Measurements from ENCODE around the gene ARL15. TPM values are rescaled to one million over a fixed set of nuclear protein-coding genes. Genes with fewer than 3 reads are reported as not detected.

Gene ARL15
- total RNA-seq, 1 donor from 2014 or later: 30.8 TPM

GRCh38 chr5:54227759-54228158 is 82.6 kb downstream of the ARL15 start:
- no peak for TF ChIP-seq CTCF (IDR thresholded peaks at IDR 0.05)
- no peaks in the 10 kb centered on the region for H3K36me3 ChIP-seq
- ATAC-seq (no peak), DNase-seq (no peak)
- no peak overlapping the region for H3K27ac ChIP-seq
- H3K27me3 ChIP-seq (ENCODE audit: low read depth): no peaks in the 10 kb centered on the region
- intact Hi-C loops (cut with DNase I): no loop called here
- no peak overlapping the region for H3K4me3 ChIP-seq
- peaks cover 4% of the 10 kb centered on the region for H3K4me1 ChIP-seq
- H3K9me3 ChIP-seq: no peaks in the 10 kb centered on the region

GRCh38 chr5:54227109-54227508 is 83.3 kb downstream of the ARL15 start:
- no peaks in the 10 kb centered on the region for H3K9me3 ChIP-seq
- DNase-seq (no peak), ATAC-seq (no peak)
- no peak overlapping the region for H3K27ac ChIP-seq
- intact Hi-C loops (cut with DNase I): no loop called here
- no peak for TF ChIP-seq CTCF (IDR thresholded peaks at IDR 0.05)
- no peaks in the 10 kb centered on the region for H3K36me3 ChIP-seq
- H3K4me3 ChIP-seq: no peak overlapping the region
- no peaks in the 10 kb centered on the region for H3K27me3 ChIP-seq (ENCODE audit: low read depth)
- peaks cover 4% of the 10 kb centered on the region for H3K4me1 ChIP-seq

GRCh38 chr5:54226215-54226614 is 84.2 kb downstream of the ARL15 start:
- intact Hi-C loops (cut with DNase I): no loop called here
- ATAC-seq (no peak), DNase-seq (no peak)
- Histone ChIP-seq H3K27ac (no peak overlapping the region), H3K36me3 (no peaks in the 10 kb centered on the region), H3K4me1 (peaks cover 4% of the 10 kb centered on the region), H3K4me3 (no peak overlapping the region), H3K27me3 (ENCODE audit: low read depth) (no peaks in the 10 kb centered on the region), H3K9me3 (no peaks in the 10 kb centered on the region)
- TF ChIP-seq CTCF (IDR thresholded peaks at IDR 0.05): no peak

- no peaks in the 10 kb centered on the region for H3K27me3 ChIP-seq (ENCODE audit: low read depth)
- intact Hi-C loops (cut with DNase I): no loop called here
- no peak for ATAC-seq
These were observed 86.1 kb downstream of the ARL15 start for GRCh38 chr5:54224103-54224826.

GRCh38 chr5:54222336-54222735 is 88.0 kb downstream of the ARL15 start:
- no peaks in the 10 kb centered on the region for H3K36me3 ChIP-seq
- H3K27me3 ChIP-seq (ENCODE audit: low read depth): no peaks in the 10 kb centered on the region
- intact Hi-C loops (cut with DNase I): no loop called here
- TF ChIP-seq CTCF (IDR thresholded peaks at IDR 0.05): no peak
- H3K4me1 ChIP-seq: no peaks in the 10 kb centered on the region
- no peaks in the 10 kb centered on the region for H3K9me3 ChIP-seq
- ATAC-seq (no peak), DNase-seq (no peak)
- H3K27ac ChIP-seq: no peak overlapping the region
- no peak overlapping the region for H3K4me3 ChIP-seq

More at GRCh38 chr5:54224103-54224826, 86.1 kb downstream of the ARL15 start:
- Histone ChIP-seq H3K36me3 (no peaks in the 10 kb centered on the region), H3K27ac (no peak overlapping the region), H3K4me3 (no peak overlapping the region), H3K4me1 (peaks cover 1% of the 10 kb centered on the region), H3K9me3 (no peaks in the 10 kb centered on the region)
- DNase-seq: no peak
- no peak for TF ChIP-seq CTCF (IDR thresholded peaks at IDR 0.05)
